A673 (cell line): ENCODE results near the gene ULK1. TPM values are rescaled to one million over a fixed set of nuclear protein-coding genes. Genes with fewer than 3 reads are reported as not detected.

Experiments
- BruUV-seq: library from RNA; stranded (reverse); fragments of 400-500 nt; replicated peaks from 2 replicates; lab custom pipeline; 2021; lab: Mats Ljungman, UMichigan
- CTCF ChIA-PET: fragments of 300-600 bp; sonication (Branson Sonifier 250); formaldehyde crosslinking; loops from one replicate; lab custom pipeline; 2022; ENCODE audit warnings: antibody characterized with exemption; lab: Charles Lee
- POLR2A ChIA-PET: fragments of 300-600 bp; sonication (Branson Sonifier 250); formaldehyde crosslinking; loops from one replicate; lab custom pipeline; 2022; ENCODE audit warnings: antibody characterized with exemption; ENCODE audit not compliant: low non-redundant PET; lab: Charles Lee
- DNase-seq: peaks from one replicate; pipeline ENCODE4 v3.0.0-alpha.2; 2015; ENCODE audit warnings: low spot score
- H3K27ac ChIP-seq: fragments of 200-600 bp; sonication (generic); 2 replicates; pipeline ENCODE4 v1.5.1; 2016; ENCODE audit warnings: mixed run types, low read depth, mild to moderate bottlenecking, mixed read lengths, antibody characterized with exemption, low read length; ENCODE audit not compliant: poor library complexity, severe bottlenecking
- H3K27me3 ChIP-seq: fragments of 200-600 bp; sonication (generic); replicated peaks from 2 replicates; pipeline ENCODE4 v1.6.1; 2017; ENCODE audit warnings: mixed run types, low read depth, mild to moderate bottlenecking, mixed read lengths, antibody characterized with exemption, low read length; ENCODE audit not compliant: insufficient read depth, poor library complexity
- H3K36me3 ChIP-seq: fragments of 200-600 bp; sonication (generic); 2 replicates; pipeline ENCODE4 v1.6.1; 2016; ENCODE audit warnings: mixed run types, mild to moderate bottlenecking, mixed read lengths, antibody characterized with exemption, low read length; ENCODE audit not compliant: insufficient read depth, poor library complexity, severe bottlenecking
- H3K4me1 ChIP-seq: fragments of 200-600 bp; sonication (generic); 2 replicates; pipeline ENCODE4 v1.6.1; 2017; ENCODE audit warnings: mixed run types, mild to moderate bottlenecking, mixed read lengths, antibody characterized with exemption, low read length; ENCODE audit not compliant: insufficient read depth, poor library complexity, severe bottlenecking
- H3K4me3 ChIP-seq: fragments of 200-600 bp; sonication (generic); 2 replicates; pipeline ENCODE4 v1.5.1; 2016; ENCODE audit warnings: low read depth, mixed run types, mild to moderate bottlenecking, mixed read lengths, low read length; ENCODE audit not compliant: poor library complexity, severe bottlenecking
- H3K9me3 ChIP-seq: fragments of 200-600 bp; sonication (generic); 2 replicates; pipeline ENCODE4 v1.6.1; 2016; ENCODE audit warnings: mixed run types, low read depth, mild to moderate bottlenecking, mixed read lengths, antibody characterized with exemption, low read length; ENCODE audit not compliant: poor library complexity, severe bottlenecking
- EZH2 ChIP-seq: fragments of 200-600 bp; sonication (generic); IDR thresholded peaks from 2 replicates; pipeline ENCODE4 v1.6.1; 2017; ENCODE audit warnings: borderline replicate concordance, low read depth, mild to moderate bottlenecking, mixed read lengths, antibody characterized with exemption, low read length; ENCODE audit not compliant: poor library complexity, severe bottlenecking
- intact Hi-C: fragments of 100-400 bp; cut with micrococcal nuclease; formaldehyde crosslinking; loops from one replicate; pipeline ENCODE4 v1.10.0; 2022; ENCODE audit not compliant: unreplicated experiment
- total RNA-seq: library from RNA; stranded (reverse); gene quantifications from 2 replicates; pipeline ENCODE4 v1.2.3, GENCODE V29; 2021
- TF ChIP-seq, protein P1 (sequence below): fragments of 300-800, 200-600 bp; sonication (generic); conservative IDR thresholded peaks from 2 replicates; pipeline ENCODE4 v1.5.1; 2017; ENCODE audit warnings: low read depth, mild to moderate bottlenecking, antibody characterized with exemption, low read length, moderate library complexity, mixed read lengths

Gene ULK1
- total RNA-seq, 1 experiment from 2014 or later: 57.3 TPM

DNA sequence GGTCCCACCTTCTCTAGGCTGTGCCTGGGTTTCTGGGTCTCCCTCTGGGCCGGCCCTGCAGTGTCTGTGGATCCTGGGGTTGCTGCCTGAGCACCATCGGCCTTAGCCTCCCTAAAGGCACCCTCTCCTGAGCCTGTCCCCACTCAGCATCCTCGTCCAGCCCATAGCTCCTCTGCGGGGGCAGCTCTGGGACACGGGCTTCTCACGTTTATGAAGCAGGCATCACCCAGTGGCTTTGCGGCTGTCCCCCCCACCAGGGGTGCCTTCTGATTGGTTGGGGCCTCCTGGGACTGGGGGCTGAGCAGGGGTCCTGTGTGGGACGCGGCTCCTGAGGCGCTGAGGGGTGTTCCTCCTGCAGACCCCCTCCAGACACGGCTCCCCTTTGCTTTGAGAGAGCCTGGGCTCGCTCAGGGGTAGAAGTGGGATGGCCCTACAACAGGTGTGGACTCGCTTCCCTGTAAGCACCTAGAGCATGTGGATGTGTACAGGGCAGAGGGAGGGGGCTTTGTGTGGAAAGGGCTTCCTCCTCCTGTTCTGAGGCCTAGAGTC lies 10.7 kb downstream of the ULK1 start:
- DNase-seq: no peak
- H3K9me3 ChIP-seq: no peaks in the 10 kb centered on the region
- H3K27ac ChIP-seq: no peak overlapping the region
- peaks cover 9% of the 10 kb centered on the region for H3K36me3 ChIP-seq
- CTCF ChIA-PET: no interaction called here
- H3K27me3 ChIP-seq: no peaks in the 10 kb centered on the region
- no peaks in the 10 kb centered on the region for H3K4me1 ChIP-seq
- H3K4me3 ChIP-seq: no peak overlapping the region
- BruUV-seq: no TSS peak
- intact Hi-C loops: no loop called here
- TF ChIP-seq, protein P1, sequence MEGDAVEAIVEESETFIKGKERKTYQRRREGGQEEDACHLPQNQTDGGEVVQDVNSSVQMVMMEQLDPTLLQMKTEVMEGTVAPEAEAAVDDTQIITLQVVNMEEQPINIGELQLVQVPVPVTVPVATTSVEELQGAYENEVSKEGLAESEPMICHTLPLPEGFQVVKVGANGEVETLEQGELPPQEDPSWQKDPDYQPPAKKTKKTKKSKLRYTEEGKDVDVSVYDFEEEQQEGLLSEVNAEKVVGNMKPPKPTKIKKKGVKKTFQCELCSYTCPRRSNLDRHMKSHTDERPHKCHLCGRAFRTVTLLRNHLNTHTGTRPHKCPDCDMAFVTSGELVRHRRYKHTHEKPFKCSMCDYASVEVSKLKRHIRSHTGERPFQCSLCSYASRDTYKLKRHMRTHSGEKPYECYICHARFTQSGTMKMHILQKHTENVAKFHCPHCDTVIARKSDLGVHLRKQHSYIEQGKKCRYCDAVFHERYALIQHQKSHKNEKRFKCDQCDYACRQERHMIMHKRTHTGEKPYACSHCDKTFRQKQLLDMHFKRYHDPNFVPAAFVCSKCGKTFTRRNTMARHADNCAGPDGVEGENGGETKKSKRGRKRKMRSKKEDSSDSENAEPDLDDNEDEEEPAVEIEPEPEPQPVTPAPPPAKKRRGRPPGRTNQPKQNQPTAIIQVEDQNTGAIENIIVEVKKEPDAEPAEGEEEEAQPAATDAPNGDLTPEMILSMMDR: no peak
- TF ChIP-seq EZH2: no peak
- POLR2A ChIA-PET: no interaction called here

DNA sequence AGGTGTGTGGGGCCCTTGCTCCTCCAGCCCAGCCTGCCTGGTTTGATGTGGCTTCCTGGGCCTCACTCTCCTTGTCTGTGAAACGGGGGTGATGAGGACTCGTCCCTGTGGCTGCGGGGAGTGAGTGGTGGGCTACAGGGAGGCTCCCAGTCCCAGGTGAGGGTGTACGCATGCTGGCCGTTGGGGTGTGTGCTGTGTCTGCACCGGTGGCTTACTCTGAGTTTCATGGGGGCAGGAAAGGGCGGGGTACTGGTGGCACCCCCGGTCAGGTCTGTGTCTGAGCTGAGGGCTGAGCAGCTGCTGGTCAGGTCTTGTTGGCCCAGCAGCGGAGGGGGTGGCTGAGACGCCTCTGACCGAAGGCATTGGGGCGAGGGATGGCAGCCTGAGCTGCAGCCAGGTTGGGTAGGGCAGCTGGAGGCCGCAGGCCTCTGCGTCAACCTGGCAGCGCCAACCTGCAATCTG lies 11.2 kb downstream of the ULK1 start:
- BruUV-seq: no TSS peak
- CTCF ChIA-PET: no interaction called here

GRCh38 chr12:131907379-131908091 lies 13.1 kb downstream of the ULK1 start:
- no peak overlapping the region for H3K4me3 ChIP-seq
- peaks cover 29% of the 10 kb centered on the region for H3K36me3 ChIP-seq
- H3K27me3 ChIP-seq: no peaks in the 10 kb centered on the region
- intact Hi-C loops: no loop called here
- H3K27ac ChIP-seq: no peak overlapping the region
- no peak for TF ChIP-seq EZH2
- TF ChIP-seq, protein P1: no peak
- BruUV-seq: no TSS peak
- peaks cover 9% of the 10 kb centered on the region for H3K4me1 ChIP-seq
- no peaks in the 10 kb centered on the region for H3K9me3 ChIP-seq
- DNase-seq: no peak
- CTCF ChIA-PET: no interaction called here
- POLR2A ChIA-PET: no interaction called here

More for the DNA sequence above, 11.2 kb downstream of the ULK1 start:
- H3K36me3 ChIP-seq: peaks cover 14% of the 10 kb centered on the region
- H3K4me3 ChIP-seq: no peak overlapping the region
- H3K27ac ChIP-seq: no peak overlapping the region
- no peak for DNase-seq
- no peaks in the 10 kb centered on the region for H3K9me3 ChIP-seq
- TF ChIP-seq, protein P1: no peak
- no peak for TF ChIP-seq EZH2
- POLR2A ChIA-PET: no interaction called here
- no peaks in the 10 kb centered on the region for H3K4me1 ChIP-seq
- intact Hi-C loops: no loop called here
- H3K27me3 ChIP-seq: no peaks in the 10 kb centered on the region
